Measurements from ENCODE around the gene TMEM106C.

Gene TMEM106C

DNA sequence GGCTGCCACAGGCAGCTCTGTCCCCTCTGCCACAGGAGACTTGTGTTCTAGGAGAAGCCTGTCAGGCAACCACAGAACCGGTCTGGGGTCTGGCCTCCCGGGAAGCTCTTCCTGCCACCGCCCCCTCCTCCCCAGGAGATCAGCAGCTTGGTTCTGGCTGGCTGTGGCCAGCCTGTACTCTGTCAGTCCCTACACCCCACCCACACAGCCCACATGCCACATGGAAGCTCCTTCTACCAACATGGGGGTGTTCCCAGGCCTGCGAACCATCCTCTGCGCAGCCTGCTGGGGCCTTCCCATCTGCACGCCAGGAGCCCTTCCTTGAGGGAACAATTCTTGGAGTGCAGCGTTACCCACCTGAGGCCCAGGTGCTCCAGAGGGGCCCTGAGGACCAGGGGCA is 16.8 kb downstream of the TMEM106C start:
- no peak for DNase-seq

DNA sequence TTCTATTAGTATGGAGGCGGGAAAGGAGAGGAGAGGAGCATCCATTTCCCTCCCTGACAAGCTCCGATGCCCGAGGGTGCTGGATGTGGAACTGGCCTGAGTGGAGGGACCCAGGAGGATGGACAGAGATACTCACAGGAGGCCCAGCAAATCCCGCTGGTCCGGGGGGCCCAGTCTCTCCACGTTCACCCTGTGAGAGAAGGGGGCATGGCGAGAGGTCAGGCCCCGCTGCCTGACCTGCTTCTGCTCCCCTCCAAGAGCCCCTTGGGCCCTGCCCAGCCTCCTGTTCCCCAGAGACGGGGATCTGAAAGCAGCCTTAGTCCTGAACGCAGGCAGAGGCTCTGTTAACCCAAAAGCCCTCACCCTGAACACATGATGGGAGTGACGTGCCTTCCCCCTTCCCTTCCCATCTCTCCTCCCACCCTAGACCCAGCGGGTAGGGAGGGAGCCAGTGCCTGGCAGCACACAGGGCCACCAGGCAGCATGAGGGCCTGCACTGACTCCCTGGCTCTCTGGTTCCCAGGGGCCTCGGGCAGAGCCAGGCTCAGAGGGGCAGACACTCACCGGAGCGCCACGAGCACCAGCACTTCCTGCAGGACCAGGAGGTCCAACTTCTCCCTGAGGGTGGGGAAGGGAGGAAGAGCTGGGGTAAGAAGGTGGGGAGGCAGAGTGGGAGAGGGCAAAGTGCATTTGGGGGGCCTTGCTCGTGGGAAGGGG is 17.5 kb downstream of the TMEM106C start:
- DNase-seq = no peak

DNA sequence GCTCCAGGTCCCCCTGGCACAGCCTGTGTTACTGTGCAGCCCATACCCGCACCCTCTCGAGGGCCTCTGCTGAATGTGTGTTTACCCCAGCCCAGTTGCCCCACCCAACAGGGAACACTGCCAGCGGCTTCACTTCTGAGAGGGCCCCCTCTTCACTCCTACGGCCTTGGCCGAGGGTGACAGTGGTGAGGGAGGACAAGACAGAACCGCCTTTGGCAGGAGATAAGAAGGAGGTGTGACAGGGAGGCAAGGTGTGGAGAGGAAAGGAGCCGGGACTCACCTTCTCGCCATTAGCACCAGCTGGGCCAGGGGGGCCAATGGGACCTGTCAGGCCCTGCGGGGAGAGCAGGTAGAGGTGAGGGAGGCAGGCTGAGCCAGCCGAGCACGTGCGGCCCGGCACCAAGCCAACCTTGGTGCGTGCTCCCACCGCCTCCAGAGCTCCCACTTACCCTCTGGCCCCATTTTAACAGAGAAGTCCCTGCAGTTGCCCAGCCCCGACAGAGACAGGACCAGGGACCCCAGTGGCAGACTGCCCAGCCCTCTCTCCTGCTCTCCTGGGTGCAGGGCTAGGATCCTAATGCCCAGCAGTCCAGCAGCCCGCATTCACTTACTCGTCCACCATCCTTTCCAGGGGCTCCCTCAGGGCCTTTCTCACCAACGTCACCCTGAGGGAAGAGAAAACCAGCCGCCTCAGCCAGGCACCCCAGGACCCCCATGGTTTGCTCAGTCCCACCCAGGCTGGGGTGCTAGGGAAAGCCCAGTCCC is 18.3 kb downstream of the TMEM106C start:
- no peak for DNase-seq

DNA sequence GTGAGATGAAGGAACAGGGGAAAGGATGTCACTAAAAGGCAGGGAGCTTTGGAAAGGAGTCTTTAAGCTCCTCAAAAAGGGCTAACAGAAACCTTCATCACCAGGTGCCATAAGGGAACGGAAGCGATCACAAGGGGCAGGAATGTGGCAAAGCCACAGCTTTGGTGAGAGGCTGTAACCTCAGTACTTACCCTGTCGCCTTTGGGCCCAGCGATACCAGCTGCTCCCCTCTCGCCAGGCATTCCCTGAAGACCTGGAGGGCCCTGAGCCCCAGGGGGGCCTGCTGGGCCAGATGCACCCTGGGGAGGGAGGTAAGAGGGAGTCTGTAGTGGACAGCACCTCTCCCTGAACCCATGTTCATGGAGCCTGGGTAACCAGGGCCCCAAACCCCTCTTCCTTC is 18.9 kb downstream of the TMEM106C start:
- DNase-seq = no peak

DNA sequence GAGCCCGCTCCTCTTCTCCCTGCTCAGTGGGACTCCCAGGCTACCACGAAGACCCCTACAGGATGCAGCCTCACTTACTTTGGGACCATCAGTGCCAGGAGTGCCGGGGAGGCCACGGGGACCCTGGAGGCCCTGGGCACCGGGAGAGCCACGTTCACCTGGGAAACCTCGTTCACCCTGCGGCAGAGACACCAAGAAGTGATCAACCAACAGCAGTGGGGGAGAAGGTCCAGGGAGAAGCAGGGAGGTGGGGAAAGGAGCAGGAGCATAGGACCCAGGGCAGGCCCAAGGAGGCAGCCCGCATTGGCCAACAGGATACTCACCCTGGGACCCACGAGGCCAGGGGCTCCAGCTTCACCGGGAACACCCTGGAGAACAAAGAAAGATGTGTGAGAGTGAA is 19.4 kb downstream of the TMEM106C start:
- DNase-seq = no peak

DNA sequence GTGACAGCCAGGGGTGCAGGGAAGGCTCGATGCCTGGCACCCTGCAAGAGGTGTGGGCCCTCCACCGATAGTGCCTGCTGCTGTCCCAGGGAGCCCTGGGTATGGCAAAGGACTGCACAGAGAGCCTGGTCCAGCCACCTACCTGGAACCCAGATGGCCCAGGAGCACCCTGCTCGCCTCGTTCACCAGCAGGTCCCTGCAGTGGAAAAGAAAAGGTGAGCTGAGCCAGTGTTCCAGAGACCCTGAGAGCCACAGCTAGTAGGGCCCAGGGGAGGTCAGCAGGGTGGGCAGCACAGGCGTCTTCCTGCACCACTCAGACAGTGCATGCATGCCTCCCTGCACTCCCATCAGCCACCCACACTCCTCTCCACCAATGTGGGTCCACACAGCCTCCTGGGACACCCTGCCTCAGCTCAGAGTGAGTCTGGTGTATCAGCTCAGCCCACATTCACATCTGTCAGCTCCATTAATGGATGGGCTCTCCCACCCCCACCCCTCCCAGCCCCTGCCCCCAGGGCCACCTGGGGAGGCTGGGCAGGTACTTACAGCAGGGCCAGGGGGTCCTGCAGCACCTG is 20.2 kb downstream of the TMEM106C start:
- DNase-seq = no peak

DNA sequence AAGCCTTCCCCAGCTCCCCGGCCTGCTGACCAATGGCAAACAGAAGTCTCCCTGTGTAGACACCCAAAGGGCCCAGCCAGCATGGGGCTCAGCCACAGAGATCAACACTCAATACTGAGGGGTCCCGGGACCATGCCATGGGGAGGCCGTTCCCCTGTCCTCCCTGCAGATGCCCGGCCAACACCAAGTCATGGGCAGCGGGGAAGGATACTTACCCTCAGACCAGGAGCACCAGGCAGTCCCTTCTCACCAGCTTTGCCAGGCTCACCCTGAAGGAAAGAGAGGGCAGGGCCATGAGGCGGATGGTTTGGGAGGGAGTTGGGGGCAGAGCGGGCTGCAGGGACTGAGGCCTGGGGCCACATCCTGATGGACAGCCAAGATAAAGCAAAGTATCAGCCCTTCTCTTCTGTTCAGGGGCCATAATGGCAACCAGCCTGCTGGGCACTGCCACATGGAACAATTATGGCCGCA is 21.0 kb downstream of the TMEM106C start:
- DNase-seq = no peak

DNA sequence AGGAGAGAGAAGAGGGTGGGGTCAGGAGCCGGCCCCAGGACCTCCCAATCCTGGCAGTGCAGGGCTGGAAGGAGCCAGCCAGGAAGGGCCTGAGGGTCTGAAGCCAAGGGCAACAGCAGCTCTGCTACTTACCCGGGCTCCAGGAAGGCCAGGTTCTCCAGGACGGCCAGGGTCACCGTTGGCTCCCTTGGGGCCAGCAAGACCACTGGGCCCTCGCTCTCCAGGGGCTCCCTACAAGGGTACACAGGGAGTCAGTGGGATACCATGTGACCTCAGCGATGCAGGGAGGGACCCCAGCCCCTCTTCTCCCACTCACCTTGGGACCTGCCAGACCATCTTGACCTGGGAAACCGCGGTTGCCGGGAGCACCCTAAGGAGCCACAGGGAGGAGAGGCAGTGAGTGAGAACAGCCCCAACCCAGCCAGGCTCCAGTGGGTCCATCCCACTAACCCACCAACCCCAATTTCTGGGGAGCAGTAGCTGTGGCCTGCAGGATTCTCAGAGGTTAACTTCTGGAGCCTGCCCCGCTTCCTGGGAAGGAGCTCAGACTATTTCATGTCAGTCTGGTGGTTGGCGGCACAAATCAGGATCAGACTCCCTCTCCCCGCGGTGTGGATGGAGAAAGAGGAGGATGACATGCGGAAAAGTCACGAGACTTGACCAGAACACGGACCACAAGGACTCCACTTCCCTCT is 22.3 kb downstream of the TMEM106C start:
- DNase-seq = no peak

DNA sequence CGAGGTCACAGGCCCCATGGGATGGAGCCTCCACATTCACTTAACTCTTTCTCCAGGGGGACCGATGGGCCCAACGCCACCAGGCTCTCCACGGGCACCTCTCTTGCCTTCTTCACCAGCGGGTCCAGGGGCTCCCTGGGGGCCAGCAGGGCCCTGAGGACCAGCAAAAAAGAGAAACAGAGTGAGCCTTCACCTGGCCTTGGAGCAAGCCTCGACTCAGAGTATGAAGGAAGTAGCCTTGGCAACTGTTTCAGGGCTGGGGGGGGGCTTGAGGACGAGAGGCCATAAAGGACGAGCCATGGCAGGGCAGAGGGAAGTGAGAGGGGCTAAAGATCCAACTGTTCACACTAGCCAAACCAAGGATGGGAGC is 22.9 kb downstream of the TMEM106C start:
- no peak for DNase-seq

DNA sequence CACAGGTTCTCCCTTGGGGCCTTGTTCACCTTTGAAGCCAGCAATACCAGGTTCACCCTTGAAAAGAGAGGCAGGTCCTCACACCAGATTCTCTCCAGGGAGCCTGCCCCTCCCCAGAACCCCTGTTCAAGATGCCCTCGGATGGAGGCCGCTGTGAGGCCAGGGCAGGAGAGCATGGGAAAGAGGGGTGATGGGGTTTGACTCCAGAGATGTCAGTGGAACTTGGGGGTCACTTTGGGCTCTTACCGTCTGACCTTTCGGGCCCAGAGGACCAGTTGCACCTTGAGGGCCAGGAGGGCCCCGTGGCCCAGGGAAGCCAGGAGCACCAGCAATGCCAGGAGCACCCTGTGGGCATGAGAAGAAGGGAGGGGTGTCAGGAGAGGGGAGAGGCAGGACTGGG is 23.4 kb downstream of the TMEM106C start:
- no peak for DNase-seq

DNA sequence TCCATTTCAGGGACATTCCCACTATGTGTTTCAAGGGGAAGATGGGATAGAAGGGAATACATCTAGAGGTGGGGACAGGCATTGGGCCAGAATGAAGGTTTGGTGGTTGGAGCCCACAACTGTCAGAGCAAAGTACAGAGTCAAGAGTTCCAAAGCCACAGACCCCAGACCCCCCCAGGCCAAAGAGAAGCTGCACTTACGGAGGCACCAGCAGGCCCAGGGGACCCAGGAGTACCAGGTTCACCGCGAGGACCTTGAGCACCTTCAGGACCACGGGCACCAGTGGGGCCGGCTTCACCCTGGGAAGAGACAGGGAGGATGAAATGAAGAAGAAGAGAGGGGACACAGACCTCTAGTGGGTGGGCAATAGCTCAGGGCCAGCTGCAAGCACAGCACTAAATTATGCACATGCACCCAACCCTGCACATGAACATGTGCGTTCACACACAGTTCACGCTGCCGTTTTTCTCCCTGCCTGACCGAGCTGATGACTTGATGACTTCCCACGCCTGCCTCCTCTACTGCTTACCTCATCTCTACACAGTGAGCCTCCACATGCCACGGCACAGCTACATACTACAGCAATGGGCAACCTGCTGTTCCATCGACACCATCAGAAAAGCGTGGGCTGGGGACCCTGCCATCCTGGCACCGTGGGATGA is 24.1 kb downstream of the TMEM106C start:
- DNase-seq = no peak

DNA sequence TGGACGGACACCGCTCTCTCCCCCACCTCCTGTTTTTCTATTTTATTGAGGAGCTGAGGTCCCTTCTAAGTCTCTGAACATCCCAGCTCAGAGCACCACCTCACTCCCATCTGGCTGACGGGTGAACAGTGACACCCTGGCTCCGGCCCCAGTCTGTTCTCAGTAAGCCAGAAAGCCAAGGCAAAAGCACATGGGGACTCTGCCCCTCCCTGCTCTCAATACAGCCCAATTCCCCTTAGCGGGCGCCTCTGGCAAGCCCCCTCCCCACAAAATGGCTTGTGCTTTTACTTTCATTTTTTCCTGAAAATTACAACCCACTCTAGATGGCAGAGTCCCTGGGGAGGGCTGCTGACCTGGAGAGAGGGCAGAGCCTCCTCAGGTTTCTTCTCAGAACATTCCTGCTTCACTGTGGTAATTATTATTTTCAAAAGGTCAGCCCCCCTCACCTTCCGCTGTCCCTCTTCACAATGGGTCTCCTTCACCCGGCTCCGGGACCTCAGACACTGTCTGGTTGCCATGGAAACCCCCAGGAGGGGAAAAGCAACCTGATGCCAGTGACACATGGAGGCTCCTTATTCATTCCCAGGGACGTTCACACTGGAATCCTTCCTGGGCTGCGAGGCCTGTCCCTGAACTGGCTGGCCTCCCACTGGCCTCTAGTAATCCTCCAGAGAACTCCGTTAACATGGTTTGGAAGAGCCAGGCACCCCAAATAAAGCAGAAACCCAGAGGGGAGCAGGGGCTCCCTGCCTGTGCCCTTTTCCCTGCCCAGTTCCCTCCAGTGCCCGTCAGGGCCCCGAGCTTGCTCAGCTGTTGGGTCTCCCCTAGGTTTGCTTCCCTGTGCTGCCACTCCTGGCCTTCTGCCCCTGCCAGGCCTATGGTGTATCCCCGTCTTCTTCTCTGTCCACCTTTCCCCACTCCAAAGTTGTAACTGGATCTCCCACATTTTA is 25.0 kb downstream of the TMEM106C start:
- DNase-seq = no peak

DNA sequence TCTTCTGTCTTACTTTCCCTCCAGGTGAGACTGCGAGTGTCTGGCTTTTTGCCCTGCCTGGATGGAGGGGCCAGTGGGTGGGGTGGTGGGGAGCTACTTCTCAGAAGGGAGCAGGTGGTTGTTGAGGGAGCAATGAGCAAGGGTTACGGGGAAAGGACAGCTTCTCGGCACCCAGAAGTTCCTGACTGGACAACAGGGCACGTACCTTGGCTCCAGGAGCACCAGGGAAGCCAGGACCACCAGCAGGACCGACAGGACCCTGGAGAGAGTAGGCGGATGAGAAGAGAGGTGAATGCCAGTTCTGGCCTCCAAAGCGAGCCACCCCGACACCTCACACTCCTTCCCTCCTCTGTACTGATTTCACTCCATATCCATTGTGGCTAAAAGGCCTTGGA is 25.6 kb downstream of the TMEM106C start:
- DNase-seq = no peak

DNA sequence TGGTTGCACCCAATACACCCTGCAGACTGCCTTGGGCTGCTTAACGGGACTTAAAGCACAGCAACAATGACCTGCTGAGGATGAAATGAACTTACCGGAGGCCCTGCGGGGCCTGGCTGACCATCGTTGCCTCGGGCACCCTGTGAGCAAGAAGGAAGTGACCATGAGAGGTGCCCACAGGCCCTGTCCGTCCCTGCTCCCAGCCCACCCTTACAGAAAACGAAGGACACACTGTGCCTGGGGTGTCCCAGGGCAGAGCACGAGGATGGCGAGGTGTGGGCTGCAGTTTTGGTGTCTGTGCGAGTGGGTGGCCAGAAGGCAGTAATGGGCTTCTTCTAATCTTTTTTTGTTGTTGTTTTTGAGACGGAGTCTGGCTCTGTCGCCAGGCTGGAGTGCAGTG is 26.3 kb downstream of the TMEM106C start:
- DNase-seq = no peak

DNA sequence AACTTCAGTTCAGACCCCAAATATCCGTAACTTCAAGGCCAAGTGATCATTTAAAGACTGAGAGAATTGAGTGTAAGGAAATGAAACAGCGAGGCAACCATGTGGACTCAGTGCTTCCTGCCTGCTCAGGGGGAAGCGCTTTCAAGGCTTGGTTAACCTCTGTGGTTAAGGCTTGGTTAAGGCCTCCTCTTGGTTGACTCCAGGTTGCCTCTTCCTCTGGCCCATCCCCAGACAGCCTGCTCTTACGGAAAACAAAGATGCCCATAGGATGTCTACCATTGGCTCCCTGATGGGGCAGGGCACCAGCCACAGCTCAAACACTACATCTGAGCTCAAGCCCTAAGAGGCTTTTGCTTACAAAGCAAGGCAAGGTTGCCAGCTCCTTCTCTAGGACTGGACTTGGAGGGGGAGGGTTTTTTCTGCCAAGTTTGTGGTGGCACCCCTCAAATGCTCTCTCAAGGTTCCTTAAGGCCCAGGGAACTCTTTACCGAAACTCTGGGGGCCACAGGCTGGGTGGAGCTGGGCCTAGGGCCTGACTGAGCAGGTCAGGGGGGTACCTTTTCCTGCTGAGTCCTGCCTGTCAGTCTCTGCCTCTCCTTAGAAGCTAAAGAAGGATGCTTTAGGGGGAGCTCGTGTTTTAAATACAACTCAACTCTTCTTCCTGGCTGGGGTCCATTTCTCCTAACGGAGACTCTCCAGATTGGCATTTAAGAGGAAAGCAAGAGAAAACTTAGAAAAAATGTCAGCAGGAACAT is 27.1 kb downstream of the TMEM106C start:
- DNase-seq = no peak

DNA sequence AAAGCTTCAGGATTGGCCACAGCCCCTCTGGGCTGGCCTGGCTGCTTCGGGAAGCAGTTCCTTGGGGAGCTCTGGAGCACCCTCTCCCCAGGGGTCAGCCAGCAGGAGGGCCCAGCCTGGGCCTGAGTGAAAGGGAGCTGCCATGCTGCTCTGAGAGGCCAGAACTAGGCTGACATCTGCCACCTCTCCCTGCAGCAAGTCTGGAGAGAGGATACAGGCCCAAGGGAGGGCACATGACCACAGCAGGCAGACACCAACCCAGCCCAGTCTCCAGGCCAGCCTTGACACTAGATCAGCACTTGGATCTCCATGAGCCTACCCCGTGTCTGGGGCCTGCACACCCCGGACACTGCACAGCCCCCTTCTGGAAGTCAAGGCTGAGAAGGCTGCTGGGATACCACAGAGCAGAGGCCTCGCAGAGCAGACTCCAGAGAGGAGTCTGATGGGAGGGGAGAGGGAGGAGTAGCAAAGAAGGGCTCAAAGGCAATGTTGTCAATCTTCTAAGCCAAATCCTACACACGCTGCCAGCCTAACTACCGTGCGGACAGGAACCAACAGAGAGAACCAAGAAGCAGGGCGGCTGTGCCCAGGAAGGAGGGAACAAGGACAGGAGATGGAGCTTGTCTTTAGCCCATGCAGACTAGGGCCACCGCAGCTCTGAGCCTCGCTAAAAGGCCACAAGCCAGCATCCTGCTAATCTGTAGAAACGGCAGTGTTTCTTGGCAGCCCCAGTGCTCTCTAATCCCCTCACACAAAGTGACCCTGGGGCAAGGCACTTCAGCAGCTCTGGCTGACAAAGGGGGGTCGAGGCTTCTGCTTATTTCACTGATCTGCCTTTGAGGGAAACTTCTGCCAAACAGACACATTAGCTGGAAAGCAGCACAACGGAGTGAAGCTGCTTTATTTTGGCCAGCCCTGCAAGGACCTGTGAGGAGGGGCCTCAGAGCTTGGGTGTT is 28.0 kb downstream of the TMEM106C start:
- no peak for DNase-seq

DNA sequence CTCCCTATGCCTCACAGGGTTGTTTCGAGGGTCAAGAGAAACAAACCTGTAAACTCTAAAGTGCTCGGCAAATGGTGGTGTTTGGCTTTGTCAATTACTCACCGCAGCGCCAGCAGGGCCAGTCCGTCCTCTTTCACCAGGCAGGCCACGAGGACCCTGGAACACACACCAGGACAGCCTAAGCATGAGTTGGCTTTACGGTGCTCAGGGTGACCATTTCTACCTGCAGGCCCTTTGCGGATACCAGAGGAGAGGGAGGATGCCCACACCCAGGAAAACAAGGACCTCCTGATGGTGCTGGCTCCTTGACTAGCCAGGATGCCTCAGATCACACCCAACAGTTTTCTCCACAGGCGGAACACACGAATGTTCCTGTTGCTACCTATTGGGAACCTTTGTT is 29.4 kb downstream of the TMEM106C start:
- no peak for DNase-seq

DNA sequence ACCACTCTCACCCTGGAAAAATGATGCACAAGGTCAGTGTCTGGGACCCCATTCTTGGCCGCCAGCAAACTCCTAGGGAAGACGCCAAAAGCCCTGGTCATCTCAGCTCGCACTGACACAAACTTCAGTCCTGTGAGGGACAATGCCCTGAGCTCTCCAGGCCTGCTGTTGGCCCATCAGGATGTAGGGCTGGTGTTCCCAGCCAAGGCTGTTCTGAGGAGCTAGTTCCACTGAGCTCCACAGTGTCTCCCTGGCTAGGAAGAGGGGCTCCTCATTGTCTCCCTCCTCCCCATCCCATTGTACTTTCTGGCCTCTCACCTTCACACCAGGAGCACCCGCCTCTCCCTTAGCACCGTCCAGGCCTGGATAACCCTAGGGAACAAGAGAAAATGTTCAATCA is 30.1 kb downstream of the TMEM106C start:
- no peak for DNase-seq

DNA sequence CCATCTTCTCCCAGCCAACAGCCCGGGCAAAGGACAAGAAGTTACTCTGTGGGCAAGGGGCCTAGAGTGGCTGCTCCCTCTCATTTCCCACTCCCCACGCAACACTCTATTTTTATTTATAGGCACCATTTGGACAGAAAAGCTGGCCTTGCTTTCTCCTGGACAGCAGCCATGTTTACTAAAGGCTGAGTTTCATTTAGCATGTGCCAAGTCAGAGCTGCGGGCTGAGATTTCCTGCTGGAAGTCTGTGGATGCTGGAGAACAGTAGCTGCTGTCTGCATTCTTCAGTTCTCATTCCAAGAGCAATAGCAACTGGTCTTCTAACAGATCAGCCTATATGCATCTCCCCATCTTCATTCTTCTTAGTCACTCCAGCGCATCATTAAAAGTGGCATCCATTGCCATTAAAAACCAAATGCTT is 32.6 kb downstream of the TMEM106C start:
- DNase-seq = no peak

DNA sequence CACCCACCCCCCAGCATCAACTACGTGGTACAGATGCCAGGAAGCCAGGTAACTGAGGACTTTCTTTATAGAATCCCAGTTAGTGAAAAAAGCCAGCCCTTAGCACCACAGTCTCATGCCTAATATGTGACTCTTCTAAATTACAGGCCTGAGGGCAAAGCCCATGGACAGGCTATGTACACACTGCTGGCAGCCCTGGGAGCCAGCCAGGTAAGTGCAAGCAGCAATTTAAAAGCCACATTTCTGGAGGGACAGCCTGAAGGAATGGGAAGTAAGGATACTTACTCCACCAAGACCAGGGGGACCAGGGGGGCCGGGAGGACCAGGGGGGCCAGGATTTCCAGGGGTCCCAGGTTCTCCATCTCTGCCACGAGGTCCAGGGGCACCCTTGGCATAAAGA is 33.9 kb downstream of the TMEM106C start:
- DNase-seq = no peak

Data from cerebellar nuclear complex (tissue), 1 donor.